Stimulated activated CD4-positive, alpha-beta T cell treated with anti-CD3 and anti-CD28 coated beads, Interleukin-1b, Interleukin-23, amount 100 ng/mL, for 1 hour (primary cell): ENCODE measurements around the gene HSD17B8.
"Not testable (repeated sequence)": the region's sequence is repeated elsewhere in the genome, so short reads cannot be mapped to it uniquely, and the experiment has no call there.

Experiments
- DNase-seq, 2 donors: peaks; one replicate each; pipeline ENCODE4 v3.0.0-alpha.2; 2020; ENCODE audit warnings: low read depth in 2 of 2

HSD17B8 gene

DNA sequence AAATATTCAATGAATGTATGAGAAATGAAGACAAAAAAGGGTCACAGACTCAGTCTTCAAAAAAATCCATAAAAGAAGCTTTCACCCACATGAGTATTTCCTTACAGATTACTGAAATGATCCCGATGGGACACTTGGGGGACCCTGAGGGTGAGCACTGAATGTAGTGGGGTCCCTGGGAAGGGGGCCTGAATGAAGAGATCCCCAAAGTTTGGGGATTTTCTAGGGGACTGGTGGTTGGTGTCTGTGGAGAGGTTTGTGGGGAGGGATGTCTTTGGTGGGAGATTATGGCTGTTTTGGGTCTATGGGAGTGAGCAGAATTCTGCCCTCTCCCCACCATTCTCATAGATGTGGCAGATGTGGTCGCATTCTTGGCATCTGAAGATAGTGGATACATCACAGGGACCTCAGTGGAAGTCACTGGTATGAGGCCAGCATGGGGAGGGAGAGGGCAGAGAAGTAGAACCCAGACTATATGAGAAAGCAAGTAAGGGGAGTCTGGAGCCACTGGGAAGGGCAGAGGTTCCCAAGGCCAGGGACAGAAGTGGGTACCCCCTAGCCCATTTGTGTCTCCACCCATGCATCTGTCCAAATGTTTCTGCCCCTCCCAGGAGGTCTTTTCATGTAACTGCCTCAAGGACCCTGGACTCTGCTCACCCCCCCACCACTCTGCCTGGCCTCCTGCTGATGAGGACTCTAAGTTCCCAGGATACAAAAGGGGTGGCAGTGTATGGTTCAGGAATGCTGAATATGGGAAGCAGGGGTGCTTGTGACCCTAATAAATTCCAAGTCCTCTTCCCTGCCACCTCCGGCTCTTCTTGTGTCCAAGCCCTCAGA, 1.8 kb downstream of the HSD17B8 start:
- DNase-seq, result no peak

DNA sequence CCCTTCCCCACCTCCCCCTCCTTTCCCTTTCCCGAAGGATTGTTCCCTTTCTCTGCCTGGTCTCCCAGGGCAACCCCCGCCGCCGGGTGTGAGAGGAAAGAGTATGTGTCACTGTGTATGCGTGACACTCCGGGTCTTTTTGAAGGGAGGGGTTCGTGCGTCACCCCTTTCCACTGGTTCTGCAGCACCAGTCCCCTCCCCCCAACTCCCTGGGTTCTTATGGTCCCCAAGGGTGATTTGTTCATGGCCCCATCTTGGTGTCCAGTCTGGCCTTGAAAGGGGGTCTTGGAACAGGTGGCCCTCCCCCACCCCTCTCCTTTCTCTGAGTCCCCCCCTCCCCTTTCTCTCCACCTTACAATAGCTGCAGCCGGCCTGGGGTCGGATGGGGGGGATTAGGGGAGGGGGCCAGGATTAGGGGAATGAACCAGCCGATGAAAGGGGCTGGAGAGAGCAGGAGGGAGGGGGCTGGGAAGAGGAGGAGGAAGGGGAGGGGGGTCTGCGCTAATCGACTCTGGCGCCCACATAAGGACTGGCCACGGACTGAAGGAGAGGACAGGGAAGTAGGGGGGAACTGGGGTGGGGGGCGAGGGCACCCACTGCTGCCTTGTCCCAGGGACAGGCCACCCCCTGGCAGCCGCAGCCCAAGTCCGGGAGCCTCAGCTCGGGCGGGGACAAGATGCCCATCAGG, 2.6 kb downstream of the HSD17B8 start:
- DNase-seq, result no peak

- no peak for DNase-seq
Measured at GRCh38 chr6:33207552-33208090, 3.2 kb downstream of the HSD17B8 start.

- DNase-seq, result peak; percentile 64 to 76
Measured at GRCh38 chr6:33208091-33208967, 3.9 kb downstream of the HSD17B8 start, which contains the start of gene RING1. Gene RING1, plus strand, starts transcription at chr6:33208500. Its CDS starts 323 bp downstream, at chr6:33208823.

- DNase-seq, result no peak
Measured at GRCh38 chr6:33209856-33210255, 5.4 kb downstream of the HSD17B8 start.

DNA sequence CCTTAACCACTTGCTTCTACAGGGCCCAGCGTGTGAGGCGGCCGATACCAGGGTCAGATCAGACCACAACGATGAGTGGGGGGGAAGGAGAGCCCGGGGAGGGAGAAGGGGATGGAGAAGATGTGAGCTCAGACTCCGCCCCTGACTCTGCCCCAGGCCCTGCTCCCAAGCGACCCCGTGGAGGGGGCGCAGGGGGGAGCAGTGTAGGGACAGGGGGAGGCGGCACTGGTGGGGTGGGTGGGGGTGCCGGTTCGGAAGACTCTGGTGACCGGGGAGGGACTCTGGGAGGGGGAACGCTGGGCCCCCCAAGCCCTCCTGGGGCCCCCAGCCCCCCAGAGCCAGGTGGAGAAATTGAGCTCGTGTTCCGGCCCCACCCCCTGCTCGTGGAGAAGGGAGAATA, 6.7 kb downstream of the HSD17B8 start:
- DNase-seq, result no peak

GRCh38 chr6:33211666-33212422, 7.4 kb downstream of the HSD17B8 start:
- no peak for DNase-seq

DNA sequence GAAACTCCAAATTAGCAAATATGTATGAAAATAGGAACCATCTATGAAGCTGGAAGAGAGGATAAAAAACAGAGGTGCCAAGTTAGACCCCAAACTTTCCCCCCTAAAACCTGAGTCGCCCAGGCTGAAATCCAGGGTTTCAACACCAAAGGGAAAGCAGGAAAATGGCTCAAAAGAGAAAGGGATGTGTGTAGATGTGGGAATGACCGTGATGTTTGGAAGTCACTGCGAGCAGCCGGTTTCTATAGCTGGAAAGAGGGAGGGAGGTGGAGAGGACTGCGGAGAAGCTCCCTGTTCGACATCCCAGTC, 8.4 kb downstream of the HSD17B8 start:
- no peak for DNase-seq

DNA sequence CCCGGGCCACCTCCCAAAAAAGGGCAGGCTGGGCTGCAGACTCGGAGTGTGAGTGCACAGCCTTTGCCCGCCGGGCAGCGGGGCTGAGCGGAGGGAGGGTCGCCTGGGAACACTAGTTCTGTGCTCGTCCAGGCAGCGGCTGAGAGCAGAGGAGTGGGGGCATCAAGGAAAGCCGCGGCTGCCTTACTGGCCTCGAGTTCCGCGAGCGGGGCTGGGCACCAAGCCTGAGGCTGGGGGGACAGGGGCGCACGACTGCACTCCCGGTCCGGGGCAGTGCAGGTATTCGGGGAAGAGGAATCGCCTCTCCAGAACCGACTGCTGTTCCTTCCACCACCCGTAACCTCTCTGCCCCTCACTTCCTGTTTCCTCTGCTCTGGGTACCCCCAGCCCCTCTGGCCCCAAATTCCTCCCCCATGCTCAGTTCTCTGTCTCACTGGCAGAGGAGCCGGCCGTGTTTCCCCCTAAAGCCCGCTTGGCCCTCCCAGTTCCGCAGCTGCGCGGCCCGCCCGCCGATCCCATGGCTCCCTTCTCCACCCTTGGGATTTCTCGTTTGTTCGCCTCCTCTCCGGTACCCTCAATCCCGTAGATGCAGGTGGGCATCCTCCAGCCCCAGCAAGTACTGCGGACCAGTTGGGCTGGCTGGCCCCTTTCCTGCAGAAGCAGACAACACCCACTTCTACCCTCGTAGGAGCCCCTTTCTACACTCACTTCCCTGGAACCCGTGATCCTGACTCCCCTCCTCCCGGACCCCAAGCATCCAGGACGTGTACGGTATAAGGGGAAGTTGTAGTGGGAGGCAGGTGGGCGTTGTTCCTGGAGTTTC, 8.9 kb downstream of the HSD17B8 start:
- DNase-seq, result no peak

GRCh38 chr6:33213989-33214335, 9.5 kb downstream of the HSD17B8 start:
- no peak for DNase-seq

- DNase-seq, result no peak
Measured at GRCh38 chr6:33215271-33216116, 11.0 kb downstream of the HSD17B8 start.

DNA sequence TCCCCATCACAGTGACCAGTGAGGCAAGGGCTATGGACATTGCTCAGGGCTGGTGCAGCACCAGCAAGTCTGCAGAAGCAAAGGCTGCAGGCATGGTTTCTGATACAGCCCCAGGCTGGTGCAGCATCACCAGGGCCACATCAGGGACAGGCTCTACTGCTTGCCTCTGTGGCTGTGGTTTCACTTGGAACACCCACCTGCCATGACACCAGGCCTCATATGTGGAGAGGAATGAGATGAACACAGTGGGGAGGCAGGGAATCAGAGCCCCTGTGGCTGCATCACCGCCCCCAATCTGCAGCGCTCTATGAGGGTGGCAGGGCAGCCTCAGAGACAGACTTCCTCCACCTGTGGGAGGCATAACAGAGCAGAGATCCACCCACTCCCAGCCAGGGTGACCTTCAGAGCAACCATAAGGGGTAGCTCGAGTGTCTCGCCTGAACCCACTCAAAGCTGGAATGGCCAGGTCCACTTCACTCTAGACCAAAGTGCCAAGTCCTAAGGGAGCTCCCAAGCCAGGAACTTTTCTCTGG, 11.7 kb downstream of the HSD17B8 start:
- DNase-seq, result no peak

GRCh38 chr6:33217246-33217645, 12.8 kb downstream of the HSD17B8 start:
- no peak for DNase-seq

GRCh38 chr6:33217681-33218080, 13.2 kb downstream of the HSD17B8 start:
- DNase-seq, result no peak

DNA sequence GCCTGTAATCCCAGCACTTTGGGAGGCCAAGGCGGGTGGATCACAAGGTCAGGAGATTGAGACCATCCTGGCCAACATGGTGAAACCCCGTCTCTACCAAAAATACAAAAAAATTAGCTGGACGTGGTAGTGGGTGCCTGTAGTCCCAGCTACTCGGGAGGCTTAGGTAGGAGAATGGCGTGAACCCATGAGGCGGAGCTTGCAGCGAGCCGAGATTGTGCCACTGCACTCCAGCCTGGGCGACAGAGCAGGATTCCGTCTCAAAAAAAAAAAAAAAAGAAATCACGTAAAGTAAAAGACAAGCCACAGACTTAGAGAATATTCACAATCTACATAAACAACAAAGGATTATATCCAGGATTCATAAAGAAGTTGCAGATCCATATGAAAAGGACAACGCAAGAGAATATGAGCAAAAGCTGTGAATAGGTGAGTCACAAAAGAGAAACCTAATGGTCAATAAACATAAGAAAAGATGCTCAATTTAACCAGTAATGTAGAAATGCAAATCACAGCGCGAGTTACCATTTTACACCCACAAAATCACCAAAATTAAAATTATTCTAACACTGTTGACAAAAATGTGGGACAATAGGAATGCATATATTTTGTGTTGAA, 22.2 kb downstream of the HSD17B8 start:
- not testable (repeated sequence) for DNase-seq

GRCh38 chr6:33235221-33235634, 30.8 kb downstream of the HSD17B8 start:
- DNase-seq, result no peak

DNA sequence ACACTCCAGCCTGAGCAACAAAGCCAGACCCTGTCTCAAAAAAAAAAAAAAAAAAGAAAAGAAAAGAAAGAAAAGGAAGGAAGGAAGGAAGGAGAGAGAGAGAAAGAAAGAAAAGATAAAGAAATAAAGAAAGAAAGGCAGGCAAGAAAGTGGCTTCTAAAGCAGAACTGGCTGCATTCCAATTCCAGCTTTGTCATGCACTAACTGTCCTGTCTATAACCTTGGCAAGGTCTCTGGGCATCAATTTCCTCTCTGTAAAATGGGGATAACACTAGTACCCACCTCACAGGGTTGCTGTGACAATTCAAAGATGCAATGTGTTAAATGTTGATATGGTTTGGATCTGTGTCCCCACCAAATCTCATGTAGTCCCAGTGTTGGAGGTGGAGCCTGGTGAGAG, 31.9 kb downstream of the HSD17B8 start:
- no peak for DNase-seq

DNA sequence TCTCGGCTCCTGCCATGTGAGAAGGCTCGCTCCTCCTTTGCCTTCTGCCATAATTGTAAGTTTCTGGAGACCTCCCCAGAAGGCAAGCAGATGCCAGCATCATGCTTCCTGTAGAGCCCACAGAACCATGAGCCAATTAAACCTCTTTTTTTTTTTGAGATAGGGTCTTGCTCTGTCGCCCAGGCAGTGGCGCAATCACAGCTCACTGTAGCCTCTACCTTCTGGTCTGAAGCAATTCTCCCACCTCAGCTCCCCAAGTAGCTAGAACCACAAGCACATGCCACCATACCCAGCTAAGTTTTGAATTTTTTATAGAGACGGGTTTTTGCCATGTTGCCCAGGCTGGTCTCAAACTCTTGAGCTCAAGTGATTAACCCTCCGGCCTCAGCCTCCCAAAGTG, 32.4 kb downstream of the HSD17B8 start:
- DNase-seq, result no peak

DNA sequence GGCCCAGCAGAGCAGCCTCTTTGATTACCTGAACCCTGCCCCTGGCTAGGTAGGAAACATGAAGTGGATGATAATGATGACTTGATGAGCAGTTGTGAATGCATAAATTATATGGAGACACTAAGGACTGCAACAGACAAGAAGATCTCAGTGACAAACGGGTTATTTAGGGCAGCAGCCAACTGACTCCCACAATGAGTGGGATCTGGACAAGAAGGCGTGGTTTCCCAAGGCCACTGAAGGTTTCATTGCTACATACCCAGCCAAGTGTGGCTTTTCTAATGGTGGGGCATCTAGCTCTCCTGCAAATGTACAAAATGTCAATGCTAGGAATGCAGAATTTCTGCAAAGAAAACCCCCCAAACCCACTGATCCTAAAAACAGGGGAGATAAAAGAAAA, 33.3 kb downstream of the HSD17B8 start:
- DNase-seq, result no peak
